ENCODE results near the gene EPG5. TPM values are rescaled to one million over a fixed set of nuclear protein-coding genes. Genes with fewer than 3 reads are reported as not detected.
A peak's percentile ranks its signal among the peaks of the same experiment; 100 is the strongest.

EPG5 gene
- 34.2 and 38.3 TPM in 2 replicates for total RNA-seq

GRCh38 chr18:45967007-45967706 lies at the start of gene EPG5:
Gene EPG5, minus strand, starts transcription at chr18:45967329. Its CDS starts 90 bp downstream, at chr18:45967239.
- Mint-ChIP-seq H3K27ac (peak within 1 kb of the TSS; percentile 87), H3K36me3 (ENCODE audit: low read depth) (peaks cover 25% of the 10 kb centered on the region), H3K27me3 (no peaks in the 10 kb centered on the region), H3K4me3 (peak within 1 kb of the TSS; percentile 98), H3K9me3 (no peaks in the 10 kb centered on the region), H3K4me1 (peaks cover 42% of the 10 kb centered on the region)
- intact Hi-C loops (cut with micrococcal nuclease), result loop anchor here (1.0 to 10.0 kb wide), 11 partner anchors 56 to 1965 kb away; partner anchors contain the start of genes ATP5F1A, KATNAL2, PIAS2 and SMAD2
- TF ChIP-seq, protein P1, sequence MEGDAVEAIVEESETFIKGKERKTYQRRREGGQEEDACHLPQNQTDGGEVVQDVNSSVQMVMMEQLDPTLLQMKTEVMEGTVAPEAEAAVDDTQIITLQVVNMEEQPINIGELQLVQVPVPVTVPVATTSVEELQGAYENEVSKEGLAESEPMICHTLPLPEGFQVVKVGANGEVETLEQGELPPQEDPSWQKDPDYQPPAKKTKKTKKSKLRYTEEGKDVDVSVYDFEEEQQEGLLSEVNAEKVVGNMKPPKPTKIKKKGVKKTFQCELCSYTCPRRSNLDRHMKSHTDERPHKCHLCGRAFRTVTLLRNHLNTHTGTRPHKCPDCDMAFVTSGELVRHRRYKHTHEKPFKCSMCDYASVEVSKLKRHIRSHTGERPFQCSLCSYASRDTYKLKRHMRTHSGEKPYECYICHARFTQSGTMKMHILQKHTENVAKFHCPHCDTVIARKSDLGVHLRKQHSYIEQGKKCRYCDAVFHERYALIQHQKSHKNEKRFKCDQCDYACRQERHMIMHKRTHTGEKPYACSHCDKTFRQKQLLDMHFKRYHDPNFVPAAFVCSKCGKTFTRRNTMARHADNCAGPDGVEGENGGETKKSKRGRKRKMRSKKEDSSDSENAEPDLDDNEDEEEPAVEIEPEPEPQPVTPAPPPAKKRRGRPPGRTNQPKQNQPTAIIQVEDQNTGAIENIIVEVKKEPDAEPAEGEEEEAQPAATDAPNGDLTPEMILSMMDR (IDR thresholded peaks at IDR 0.05), result no peak
- ATAC-seq (ENCODE audit: low read depth) (peak; percentile 100), DNase-seq (peak; percentile 88)
- ChIA-PET POLR2A (no interaction called here), CTCF (no interaction called here)

DNA sequence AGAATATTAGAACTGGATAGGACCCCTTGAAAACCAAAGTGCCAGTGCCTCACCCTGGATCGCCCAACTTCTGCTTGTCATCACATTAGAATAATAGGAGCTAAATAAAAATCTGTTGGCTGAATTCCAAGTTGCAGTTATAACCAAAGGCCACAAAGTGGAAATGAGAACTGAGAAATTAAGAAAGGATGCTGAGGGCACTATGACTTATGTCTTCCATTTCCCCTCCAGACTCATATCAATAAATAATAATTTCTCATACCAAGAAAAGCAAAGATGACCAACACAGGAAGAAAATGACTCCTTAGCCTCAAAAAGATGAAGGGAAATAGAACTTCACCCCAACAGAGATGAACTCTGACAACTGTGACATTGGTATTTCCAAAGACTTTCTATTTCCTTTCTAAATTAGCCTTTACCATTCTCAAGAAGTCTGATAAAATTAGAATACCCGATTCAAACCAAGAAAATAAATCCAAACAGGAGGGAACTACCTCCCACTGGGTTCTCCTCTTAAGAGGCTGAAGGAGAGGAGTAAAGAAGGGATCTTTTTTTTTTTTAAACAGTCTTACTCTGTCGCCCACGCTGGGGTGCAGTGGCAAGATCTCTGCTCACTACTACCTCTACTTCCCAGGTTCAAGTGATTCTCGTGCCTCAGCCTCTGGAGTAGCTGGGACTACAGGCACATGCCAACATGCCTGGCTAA lies 46.5 kb upstream of the EPG5 start:
- intact Hi-C loops (cut with micrococcal nuclease), result no loop called here
- peak; percentile 70 for ATAC-seq (ENCODE audit: low read depth)

DNA sequence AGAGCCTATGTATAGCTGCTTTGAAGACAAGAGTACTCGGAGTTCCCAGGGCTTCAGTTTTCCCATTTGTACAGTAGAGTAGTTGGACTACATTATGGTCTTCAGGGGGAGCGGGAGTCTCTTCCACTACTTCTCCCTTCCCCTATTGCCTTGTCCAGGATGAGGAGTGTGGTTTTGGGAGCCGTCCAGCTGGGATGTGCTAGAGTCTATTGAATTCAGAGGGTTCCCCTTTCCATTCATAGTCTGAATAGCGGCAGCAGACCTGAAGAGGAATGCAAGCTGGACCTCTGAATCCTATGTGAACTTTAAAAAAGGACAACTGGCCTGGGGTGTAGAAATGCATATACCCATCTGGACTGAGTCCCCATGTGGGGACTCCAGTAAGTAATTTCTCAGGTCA lies 43.5 kb upstream of the EPG5 start:
- ChIA-PET CTCF (no interaction called here), POLR2A (no interaction called here)
- Mint-ChIP-seq H3K4me1 (peaks cover 10% of the 10 kb centered on the region), H3K4me3 (no peak overlapping the region), H3K36me3 (ENCODE audit: low read depth) (no peaks in the 10 kb centered on the region), H3K9me3 (no peaks in the 10 kb centered on the region), H3K27me3 (no peaks in the 10 kb centered on the region), H3K27ac (no peak overlapping the region)
- no peak for DNase-seq
- intact Hi-C loops (cut with micrococcal nuclease), result no loop called here
- ATAC-seq (ENCODE audit: low read depth), result no peak
- TF ChIP-seq, protein P1 (IDR thresholded peaks at IDR 0.05), result no peak

More for the DNA sequence above, 46.5 kb upstream of the EPG5 start:
- POLR2A ChIA-PET, result interaction anchor here (0.5 kb wide), 1 partner anchor 131 kb away, joined by 4 read pairs; no protein-coding TSS in a partner anchor
- no peaks in the 10 kb centered on the region for H3K36me3 Mint-ChIP-seq (ENCODE audit: low read depth)
- CTCF ChIA-PET, result no interaction called here
- no peak overlapping the region for H3K4me3 Mint-ChIP-seq
- no peaks in the 10 kb centered on the region for H3K27me3 Mint-ChIP-seq
- TF ChIP-seq, protein P1 (IDR thresholded peaks at IDR 0.05), result no peak
- H3K4me1 Mint-ChIP-seq, result peaks cover 10% of the 10 kb centered on the region
- H3K9me3 Mint-ChIP-seq, result no peaks in the 10 kb centered on the region
- H3K27ac Mint-ChIP-seq, result no peak overlapping the region
- DNase-seq, result no peak

DNA sequence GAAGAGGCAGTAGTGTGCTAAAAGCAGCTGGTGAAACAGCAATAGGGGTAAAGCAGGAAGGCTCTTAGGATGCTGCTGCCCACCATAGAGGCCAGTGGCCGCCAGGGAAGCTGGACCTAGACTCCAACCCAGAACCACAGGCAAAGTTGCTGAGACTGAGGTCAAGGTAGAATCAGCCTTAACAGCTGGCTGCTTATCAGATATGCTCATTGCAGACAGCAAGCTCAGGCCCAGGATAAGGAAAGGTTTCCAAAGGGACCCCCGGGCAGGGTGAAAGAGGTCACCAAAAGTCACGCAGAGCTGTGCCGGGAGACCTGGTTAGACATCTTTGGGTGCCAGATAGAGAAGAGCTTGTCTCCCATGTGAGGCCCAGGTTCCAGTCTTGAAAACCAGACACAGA lies 42.9 kb upstream of the EPG5 start:
- Mint-ChIP-seq H3K4me3 (no peak overlapping the region), H3K27ac (no peak overlapping the region), H3K36me3 (ENCODE audit: low read depth) (no peaks in the 10 kb centered on the region), H3K4me1 (peaks cover 10% of the 10 kb centered on the region), H3K27me3 (no peaks in the 10 kb centered on the region), H3K9me3 (no peaks in the 10 kb centered on the region)
- POLR2A ChIA-PET, result no interaction called here
- CTCF ChIA-PET, result no interaction called here
- no peak for DNase-seq
- TF ChIP-seq, protein P1 (IDR thresholded peaks at IDR 0.05), result no peak
- intact Hi-C loops (cut with micrococcal nuclease), result no loop called here
- no peak for ATAC-seq (ENCODE audit: low read depth)

DNA sequence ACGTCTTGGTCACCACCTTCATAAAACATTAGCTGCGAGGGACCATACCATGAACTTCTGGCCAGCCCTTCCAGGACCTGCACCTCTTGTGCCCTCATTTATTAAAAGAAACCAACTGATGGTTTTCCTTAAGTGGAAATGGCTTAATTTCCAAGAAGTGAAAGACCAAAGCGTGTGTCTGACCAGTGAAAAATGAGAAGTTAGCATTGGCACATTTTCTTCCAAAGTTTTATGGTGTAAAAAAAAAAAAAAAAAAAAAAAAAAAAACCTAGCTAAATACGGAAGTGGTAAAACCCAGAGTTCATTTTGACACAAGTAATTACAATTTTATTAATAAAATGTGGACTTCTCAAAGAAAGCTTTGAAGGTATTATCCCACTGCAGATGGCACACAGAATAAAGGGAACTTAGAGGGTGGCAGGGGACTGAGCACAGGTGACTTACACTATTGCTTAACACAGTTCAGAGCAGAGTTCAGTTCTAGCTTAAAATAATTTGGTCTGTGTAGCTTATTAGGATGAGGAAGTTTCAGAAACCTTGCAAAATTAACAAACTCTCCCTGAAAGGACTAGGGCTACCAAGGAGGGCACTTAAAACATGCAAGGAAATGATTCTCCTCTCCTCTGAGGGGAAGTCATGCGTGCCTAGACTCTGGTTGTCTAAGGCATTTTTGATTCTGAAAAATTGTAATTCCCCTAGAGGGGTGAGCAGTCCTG lies 42.2 kb upstream of the EPG5 start:
- H3K4me1 Mint-ChIP-seq, result peaks cover 10% of the 10 kb centered on the region
- CTCF ChIA-PET, result no interaction called here
- intact Hi-C loops (cut with micrococcal nuclease), result no loop called here
- no peak overlapping the region for H3K27ac Mint-ChIP-seq
- H3K36me3 Mint-ChIP-seq (ENCODE audit: low read depth), result no peaks in the 10 kb centered on the region
- DNase-seq (no peak), ATAC-seq (ENCODE audit: low read depth) (no peak)
- H3K27me3 Mint-ChIP-seq, result no peaks in the 10 kb centered on the region
- TF ChIP-seq, protein P1 (IDR thresholded peaks at IDR 0.05), result no peak
- no peak overlapping the region for H3K4me3 Mint-ChIP-seq
- POLR2A ChIA-PET, result interaction anchor here (0.6 kb wide), 1 partner anchor 182 kb away, joined by 3 read pairs; no protein-coding TSS in a partner anchor
- H3K9me3 Mint-ChIP-seq, result no peaks in the 10 kb centered on the region

All from activated B cell treated with CpG ODN at 0.5 μM for 24 hours (primary cell).